HepG2 (cell line): Measurements from ENCODE around the gene ACOT2. TPM values are rescaled to one million over a fixed set of nuclear protein-coding genes. Genes with fewer than 3 reads are reported as not detected.

ENCODE experiments used
- ARID4A ChIP-seq: sonication (generic); formaldehyde crosslinking; IDR thresholded peaks from 2 replicates; pipeline ENCODE4 v1.5.0; 2020; ENCODE audit warnings: mild to moderate bottlenecking, missing genetic modification reagents, borderline replicate concordance
- NFAT5 ChIP-seq: sonication (generic); formaldehyde crosslinking; IDR thresholded peaks from 2 replicates; pipeline ENCODE4 v1.4.0; 2020; ENCODE audit warnings: missing genetic modification reagents
- ZBTB4 ChIP-seq: sonication (generic); formaldehyde crosslinking; IDR thresholded peaks from 2 replicates; pipeline ENCODE4 v1.4.0; 2020; ENCODE audit warnings: missing genetic modification reagents, mild to moderate bottlenecking, borderline replicate concordance
- ZC3H13 ChIP-seq: sonication (generic); formaldehyde crosslinking; IDR thresholded peaks from 2 replicates; pipeline ENCODE4 v1.8.1; 2023; ENCODE audit warnings: mild to moderate bottlenecking, missing genetic modification reagents, moderate library complexity
- ZNF124 ChIP-seq: sonication (generic); formaldehyde crosslinking; IDR thresholded peaks from 2 replicates; pipeline ENCODE4 v1.4.0; 2020; ENCODE audit warnings: missing genetic modification reagents
- ZNF18 ChIP-seq: sonication (generic); formaldehyde crosslinking; IDR thresholded peaks from 2 replicates; pipeline ENCODE4 v1.8.0; 2022; ENCODE audit warnings: mild to moderate bottlenecking, missing genetic modification reagents; ENCODE audit not compliant: insufficient replicate concordance
- ZNF773 ChIP-seq: sonication (generic); formaldehyde crosslinking; IDR thresholded peaks from 2 replicates; pipeline ENCODE4 v1.4.0; 2020; ENCODE audit warnings: missing genetic modification reagents, borderline replicate concordance
- polyA plus RNA-seq, 8 experiments: library from polyadenylated mRNA; depleted of rRNA in 3 of 8; stranded (reverse) in 7 of 8; unstranded in 1 of 8; fragments of >200 nt; fragmentation: Illumina TruSeq in 4 of 8; extraction: Trizol in 4 of 8; gene quantifications; 2 replicates each; pipeline versions ENCODE4 v1.2.1 to v1.2.3, GENCODE V29; 2011 to 2016; ENCODE audit warnings: low read depth in 4 of 8, missing spikeins in 1 of 8, mixed read lengths in 1 of 8; ENCODE audit not compliant: insufficient read depth in 1 of 8
- total RNA-seq, 5 experiments: library from RNA; depleted of rRNA; stranded (reverse); fragments of >200 nt; fragmentation: Illumina TruSeq; extraction: Trizol; gene quantifications; 2 replicates each; pipeline ENCODE4 v1.2.3, GENCODE V29; 2016; ENCODE audit warnings: low read depth in 1 of 5
- TF ChIP-seq, protein P1 (sequence below): IDR thresholded peaks from 2 replicates; pipeline ENCODE4 v1.6.1; 2016; ENCODE audit warnings: missing compliant biosample characterization, missing genetic modification reagents, borderline replicate concordance
- TF ChIP-seq, protein P2 (sequence below): sonication (generic); formaldehyde crosslinking; IDR thresholded peaks from 2 replicates; pipeline ENCODE4 v1.9.0; 2021; ENCODE audit warnings: missing genetic modification reagents, borderline replicate concordance

The ACOT2 gene
- total and polyA plus RNA-seq, 2 of the 13 experiments (the other 11 are each of a cell fraction or from before 2014, with no cell fraction given): 60.0 to 110 TPM

DNA sequence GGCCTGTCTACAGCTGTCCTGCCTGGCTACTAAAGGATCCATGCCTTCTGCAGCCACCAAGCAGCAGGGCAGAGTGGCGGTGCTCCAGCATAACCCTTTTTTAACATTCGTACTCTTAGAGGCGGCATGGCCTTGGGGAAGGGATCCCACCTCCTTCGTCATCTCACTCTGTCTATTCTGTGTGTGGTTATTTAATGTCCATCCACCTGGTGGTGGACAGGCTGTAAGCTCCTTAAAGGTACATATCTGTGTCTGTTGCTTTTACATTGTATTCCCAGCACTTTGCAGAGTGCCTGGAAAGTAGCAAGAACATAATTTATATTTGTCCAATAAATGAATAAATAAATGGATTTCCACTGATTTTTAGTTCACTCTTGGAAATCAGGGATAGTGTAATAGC lies 47.8 kb upstream of the ACOT2 start (continued):
- TF ChIP-seq ARID4A (CRISPR knock-in tag) (no peak), ZNF124 (no peak), ZBTB4 (CRISPR knock-in tag) (no peak), NFAT5 (no peak), ZC3H13 (no peak), ZNF18 (CRISPR knock-in tag) (no peak), ZNF773 (CRISPR knock-in tag) (no peak)
- TF ChIP-seq, protein P1, sequence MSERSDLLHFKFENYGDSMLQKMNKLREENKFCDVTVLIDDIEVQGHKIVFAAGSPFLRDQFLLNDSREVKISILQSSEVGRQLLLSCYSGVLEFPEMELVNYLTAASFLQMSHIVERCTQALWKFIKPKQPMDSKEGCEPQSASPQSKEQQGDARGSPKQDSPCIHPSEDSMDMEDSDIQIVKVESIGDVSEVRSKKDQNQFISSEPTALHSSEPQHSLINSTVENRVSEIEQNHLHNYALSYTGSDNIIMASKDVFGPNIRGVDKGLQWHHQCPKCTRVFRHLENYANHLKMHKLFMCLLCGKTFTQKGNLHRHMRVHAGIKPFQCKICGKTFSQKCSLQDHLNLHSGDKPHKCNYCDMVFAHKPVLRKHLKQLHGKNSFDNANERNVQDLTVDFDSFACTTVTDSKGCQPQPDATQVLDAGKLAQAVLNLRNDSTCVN (CRISPR knock-in tag): no peak
- TF ChIP-seq, protein P2, sequence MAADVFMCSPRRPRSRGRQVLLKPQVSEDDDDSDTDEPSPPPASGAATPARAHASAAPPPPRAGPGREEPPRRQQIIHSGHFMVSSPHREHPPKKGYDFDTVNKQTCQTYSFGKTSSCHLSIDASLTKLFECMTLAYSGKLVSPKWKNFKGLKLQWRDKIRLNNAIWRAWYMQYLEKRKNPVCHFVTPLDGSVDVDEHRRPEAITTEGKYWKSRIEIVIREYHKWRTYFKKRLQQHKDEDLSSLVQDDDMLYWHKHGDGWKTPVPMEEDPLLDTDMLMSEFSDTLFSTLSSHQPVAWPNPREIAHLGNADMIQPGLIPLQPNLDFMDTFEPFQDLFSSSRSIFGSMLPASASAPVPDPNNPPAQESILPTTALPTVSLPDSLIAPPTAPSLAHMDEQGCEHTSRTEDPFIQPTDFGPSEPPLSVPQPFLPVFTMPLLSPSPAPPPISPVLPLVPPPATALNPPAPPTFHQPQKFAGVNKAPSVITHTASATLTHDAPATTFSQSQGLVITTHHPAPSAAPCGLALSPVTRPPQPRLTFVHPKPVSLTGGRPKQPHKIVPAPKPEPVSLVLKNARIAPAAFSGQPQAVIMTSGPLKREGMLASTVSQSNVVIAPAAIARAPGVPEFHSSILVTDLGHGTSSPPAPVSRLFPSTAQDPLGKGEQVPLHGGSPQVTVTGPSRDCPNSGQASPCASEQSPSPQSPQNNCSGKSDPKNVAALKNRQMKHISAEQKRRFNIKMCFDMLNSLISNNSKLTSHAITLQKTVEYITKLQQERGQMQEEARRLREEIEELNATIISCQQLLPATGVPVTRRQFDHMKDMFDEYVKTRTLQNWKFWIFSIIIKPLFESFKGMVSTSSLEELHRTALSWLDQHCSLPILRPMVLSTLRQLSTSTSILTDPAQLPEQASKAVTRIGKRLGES (CRISPR knock-in tag): no peak
